ENCODE measurements around the gene ADARB2.

ADARB2 gene

DNA sequence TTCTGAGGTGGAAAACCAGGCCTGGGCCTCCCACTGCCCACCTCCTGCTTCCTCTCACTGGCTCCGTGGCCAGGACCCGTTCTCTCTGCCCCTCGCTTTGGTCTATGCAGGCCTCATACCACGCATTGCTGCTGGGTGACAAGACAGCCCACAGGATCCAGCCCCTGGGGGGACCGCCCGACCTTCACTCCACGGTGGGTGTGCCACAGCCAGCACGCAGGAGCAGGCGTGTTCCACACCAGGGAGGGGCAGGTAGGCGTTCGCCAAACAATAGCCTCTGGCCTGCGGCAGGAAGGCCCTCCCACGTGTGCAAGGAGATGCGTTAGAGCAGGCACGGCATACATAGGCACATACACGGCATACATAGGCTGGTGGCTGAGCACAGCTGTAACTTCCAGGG is 447.7 kb downstream of the ADARB2 start:
- 0 out of 2 replicates have a peak overlapping the region, but pooled peaks have one; percentile 11 for H3K27ac ChIP-seq
- CTCF ChIA-PET: interaction anchor here (0.7 kb wide), 1 partner anchor 717 kb away, joined by 3 read pairs; no protein-coding TSS in a partner anchor
- POLR2A ChIA-PET (ENCODE audit: low non-redundant PET): no interaction called here
- DNase-seq (ENCODE audit: low spot score): peak; percentile 75
- TF ChIP-seq, protein P1, sequence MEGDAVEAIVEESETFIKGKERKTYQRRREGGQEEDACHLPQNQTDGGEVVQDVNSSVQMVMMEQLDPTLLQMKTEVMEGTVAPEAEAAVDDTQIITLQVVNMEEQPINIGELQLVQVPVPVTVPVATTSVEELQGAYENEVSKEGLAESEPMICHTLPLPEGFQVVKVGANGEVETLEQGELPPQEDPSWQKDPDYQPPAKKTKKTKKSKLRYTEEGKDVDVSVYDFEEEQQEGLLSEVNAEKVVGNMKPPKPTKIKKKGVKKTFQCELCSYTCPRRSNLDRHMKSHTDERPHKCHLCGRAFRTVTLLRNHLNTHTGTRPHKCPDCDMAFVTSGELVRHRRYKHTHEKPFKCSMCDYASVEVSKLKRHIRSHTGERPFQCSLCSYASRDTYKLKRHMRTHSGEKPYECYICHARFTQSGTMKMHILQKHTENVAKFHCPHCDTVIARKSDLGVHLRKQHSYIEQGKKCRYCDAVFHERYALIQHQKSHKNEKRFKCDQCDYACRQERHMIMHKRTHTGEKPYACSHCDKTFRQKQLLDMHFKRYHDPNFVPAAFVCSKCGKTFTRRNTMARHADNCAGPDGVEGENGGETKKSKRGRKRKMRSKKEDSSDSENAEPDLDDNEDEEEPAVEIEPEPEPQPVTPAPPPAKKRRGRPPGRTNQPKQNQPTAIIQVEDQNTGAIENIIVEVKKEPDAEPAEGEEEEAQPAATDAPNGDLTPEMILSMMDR (conservative IDR thresholded peaks at IDR 0.05; ENCODE audit: low read depth): no peak

DNA sequence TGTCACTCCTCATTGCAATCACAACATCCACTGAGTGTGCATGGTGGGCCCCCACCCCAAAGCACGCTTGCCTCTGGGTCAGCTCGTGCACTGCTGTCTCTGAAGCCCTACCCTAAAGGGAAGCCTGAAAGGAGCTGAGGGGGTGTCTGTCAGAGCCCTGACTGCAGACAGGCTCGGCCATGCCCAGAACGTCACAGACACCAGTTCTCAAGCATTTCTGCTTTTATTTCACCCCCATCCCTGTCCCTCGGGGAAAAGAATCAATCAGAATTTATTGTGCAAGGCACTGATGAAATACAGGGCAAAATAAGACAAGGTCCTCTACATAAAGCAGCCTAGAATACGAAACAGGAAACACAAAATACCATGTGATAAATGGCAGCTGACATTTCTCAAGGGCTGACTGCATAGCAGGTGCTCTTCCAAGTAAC is 449.3 kb downstream of the ADARB2 start:
- no peak overlapping the region for H3K27ac ChIP-seq
- CTCF ChIA-PET: interaction anchor here (0.6 kb wide), 1 partner anchor 567 kb away, joined by 4 read pairs; no protein-coding TSS in a partner anchor
- no peak for DNase-seq (ENCODE audit: low spot score)
- TF ChIP-seq, protein P1 (conservative IDR thresholded peaks at IDR 0.05; ENCODE audit: low read depth): no peak
- POLR2A ChIA-PET (ENCODE audit: low non-redundant PET): no interaction called here

DNA sequence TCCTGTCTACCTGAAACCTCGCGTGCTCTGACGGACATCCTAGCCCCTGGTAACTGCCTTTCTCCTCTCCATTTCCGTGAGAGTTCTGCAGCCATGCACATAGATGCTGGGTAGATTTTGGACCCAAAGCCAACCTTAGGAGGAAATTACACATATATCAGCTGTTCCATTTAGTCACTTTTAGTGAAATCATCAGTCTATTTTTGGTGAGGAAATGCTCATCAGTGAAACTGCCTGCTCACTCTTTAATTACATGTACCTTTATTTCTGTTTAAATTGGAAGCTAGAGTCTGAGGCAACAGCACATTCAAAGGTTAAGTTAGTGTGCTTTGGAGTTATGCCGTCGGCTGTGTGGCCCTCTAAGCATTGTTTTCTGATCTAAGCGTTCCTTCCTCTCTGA is 449.8 kb downstream of the ADARB2 start:
- DNase-seq (ENCODE audit: low spot score): no peak
- H3K27ac ChIP-seq: no peak overlapping the region
- ChIA-PET POLR2A (ENCODE audit: low non-redundant PET) (no interaction called here), CTCF (interaction anchor here (0.6 kb wide), 1 partner anchor 567 kb away, joined by 4 read pairs; no protein-coding TSS in a partner anchor)
- TF ChIP-seq, protein P1 (conservative IDR thresholded peaks at IDR 0.05; ENCODE audit: low read depth): no peak

DNA sequence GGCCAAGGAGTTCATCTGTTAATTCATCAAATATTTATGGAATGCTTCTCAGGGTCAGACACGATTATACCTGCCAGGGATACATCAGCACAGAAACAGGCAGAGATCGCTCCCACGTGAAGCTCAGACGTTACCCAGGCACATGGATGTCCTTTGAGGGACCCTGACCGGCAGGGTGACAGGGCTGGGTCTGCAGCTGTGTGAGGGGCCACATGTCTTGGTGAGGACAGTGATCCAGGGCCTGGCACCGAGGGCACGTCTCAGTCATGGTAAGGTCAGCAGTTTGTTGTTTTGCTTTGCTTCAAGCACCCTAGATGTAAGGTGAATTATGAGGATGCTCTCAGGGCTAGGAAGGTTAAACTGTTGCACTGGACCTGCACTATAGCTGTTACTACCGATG is 453.2 kb downstream of the ADARB2 start:
- ChIA-PET CTCF (no interaction called here), POLR2A (ENCODE audit: low non-redundant PET) (no interaction called here)
- no peak for DNase-seq (ENCODE audit: low spot score)
- TF ChIP-seq, protein P1 (conservative IDR thresholded peaks at IDR 0.05; ENCODE audit: low read depth): no peak
- no peak overlapping the region for H3K27ac ChIP-seq

DNA sequence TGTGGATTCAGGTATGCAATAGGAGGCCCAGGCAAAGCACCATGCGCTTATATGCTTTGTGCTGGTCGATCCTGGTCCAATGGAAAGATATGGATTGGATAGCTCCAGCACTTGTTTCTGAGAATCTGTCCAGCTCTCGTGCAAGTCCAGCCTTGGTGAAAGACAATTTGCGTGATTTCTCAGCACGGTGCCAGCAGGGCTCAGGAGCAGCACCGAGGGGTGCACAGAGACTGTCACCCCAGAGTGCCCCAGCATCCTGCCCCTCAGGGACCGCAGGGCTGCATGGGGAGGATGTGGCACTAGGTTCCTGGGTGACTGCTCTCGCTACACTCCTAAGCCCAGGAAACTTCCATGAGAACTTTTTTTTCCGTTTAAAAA is 455.9 kb downstream of the ADARB2 start:
- H3K27ac ChIP-seq: no peak overlapping the region
- ChIA-PET POLR2A (ENCODE audit: low non-redundant PET) (no interaction called here), CTCF (no interaction called here)
- DNase-seq (ENCODE audit: low spot score): no peak
- TF ChIP-seq, protein P1 (conservative IDR thresholded peaks at IDR 0.05; ENCODE audit: low read depth): no peak

DNA sequence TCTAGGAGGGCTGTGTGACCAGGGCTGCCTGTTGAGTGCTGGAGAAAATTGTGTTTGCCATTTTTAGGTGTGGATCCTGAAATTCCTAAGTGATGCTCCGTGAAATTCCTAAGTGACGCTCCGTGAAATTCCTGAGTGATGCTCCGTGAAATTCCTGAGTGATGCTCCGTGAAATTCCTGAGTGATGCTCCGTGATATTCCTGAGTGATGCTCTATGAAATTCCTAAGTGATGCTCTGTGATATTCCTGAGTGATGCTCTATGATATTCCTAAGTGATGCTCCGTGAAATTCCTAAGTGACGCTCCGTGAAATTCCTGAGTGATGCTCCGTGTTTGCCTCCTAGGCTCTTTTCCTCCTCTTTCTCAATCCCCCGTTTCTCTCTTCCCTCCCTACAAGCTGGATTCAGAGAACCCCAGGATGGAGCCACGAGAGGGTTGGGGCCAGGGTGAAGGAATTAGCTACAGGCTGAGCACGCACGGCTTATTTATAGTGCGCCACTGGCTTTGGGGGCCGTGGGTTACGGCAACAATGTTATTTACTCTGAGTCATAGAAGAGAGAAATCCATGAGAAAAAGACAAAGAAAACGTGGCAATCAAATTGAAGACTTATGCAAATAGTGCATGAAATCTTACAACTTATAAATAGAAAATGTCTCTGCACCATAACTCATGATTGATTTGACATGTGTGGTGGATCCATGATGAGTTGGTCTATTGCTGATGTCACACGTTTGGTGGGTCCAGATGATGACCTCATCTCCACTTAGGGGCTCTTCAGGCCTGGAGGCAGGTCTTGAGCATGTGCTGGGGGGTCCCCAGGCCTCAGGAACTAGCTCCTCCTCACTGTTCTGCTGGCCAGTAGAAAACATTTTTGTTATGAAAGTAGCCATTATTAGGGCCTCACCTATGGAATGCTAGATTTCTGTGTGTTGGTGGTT is 456.6 kb downstream of the ADARB2 start:
- ChIA-PET CTCF (no interaction called here), POLR2A (ENCODE audit: low non-redundant PET) (no interaction called here)
- H3K27ac ChIP-seq: no peak overlapping the region
- DNase-seq (ENCODE audit: low spot score): no peak
- TF ChIP-seq, protein P1 (conservative IDR thresholded peaks at IDR 0.05; ENCODE audit: low read depth): no peak
